ENCODE measurements around the gene G6PC2.

DNA sequence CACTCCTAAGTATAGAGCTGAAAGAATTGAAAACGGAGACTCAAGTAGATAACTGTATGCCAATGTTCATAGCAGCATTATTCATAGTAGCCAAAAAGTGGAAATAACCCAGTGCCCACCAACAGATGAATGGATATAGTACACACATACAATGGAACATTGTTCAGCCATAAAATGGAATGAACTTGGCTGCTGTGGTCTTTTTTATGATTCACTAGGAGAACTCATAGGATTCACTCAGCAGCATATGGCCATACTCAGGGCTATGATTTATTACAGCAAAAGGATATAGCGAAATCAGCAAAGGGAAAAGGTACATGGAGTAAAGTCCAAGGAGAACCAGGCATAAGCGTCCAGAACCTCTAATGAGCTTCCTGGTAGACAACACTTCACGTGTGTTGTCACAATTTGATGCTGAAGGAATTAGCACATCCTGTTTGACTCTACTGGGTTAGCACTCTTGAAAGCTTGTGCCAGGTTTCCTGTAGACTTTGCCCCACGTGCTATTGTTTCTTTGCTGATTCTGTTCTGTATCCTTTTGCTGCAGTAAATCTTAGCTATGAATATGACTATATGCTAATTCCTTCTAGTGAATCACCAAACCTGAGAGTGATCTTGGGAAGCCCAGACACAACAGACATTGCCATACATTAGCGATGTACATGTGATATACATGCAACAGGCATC lies 26.6 kb upstream of the G6PC2 start:
- TF ChIP-seq, protein P1, sequence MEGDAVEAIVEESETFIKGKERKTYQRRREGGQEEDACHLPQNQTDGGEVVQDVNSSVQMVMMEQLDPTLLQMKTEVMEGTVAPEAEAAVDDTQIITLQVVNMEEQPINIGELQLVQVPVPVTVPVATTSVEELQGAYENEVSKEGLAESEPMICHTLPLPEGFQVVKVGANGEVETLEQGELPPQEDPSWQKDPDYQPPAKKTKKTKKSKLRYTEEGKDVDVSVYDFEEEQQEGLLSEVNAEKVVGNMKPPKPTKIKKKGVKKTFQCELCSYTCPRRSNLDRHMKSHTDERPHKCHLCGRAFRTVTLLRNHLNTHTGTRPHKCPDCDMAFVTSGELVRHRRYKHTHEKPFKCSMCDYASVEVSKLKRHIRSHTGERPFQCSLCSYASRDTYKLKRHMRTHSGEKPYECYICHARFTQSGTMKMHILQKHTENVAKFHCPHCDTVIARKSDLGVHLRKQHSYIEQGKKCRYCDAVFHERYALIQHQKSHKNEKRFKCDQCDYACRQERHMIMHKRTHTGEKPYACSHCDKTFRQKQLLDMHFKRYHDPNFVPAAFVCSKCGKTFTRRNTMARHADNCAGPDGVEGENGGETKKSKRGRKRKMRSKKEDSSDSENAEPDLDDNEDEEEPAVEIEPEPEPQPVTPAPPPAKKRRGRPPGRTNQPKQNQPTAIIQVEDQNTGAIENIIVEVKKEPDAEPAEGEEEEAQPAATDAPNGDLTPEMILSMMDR (IDR thresholded peaks at IDR 0.05; ENCODE audit: low read depth, low read length), result no peak
- TF ChIP-seq, protein P2, sequence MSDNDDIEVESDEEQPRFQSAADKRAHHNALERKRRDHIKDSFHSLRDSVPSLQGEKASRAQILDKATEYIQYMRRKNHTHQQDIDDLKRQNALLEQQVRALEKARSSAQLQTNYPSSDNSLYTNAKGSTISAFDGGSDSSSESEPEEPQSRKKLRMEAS (IDR thresholded peaks at IDR 0.05; ENCODE audit: low read depth, low read length), result no peak
- TF ChIP-seq MYC (IDR thresholded peaks at IDR 0.05; ENCODE audit: low read depth, low read length) (no peak), POLR2A (IDR thresholded peaks at IDR 0.05; ENCODE audit: extremely low read depth, insufficient read length) (no peak)

All from NB4 (cell line).